Measurements from ENCODE around the gene DCST2. TPM values are rescaled to one million over a fixed set of nuclear protein-coding genes. Genes with fewer than 3 reads are reported as not detected.

Gene DCST2
- total and polyA plus RNA-seq, 7 donors, result 0.27 to 2.0 (median 0.43) TPM; not detected in 3

- Histone ChIP-seq H3K4me3 (peak overlapping the region; percentile 40 to 58 (median 53)), H3K27me3 (no peaks in the 10 kb centered on the region), H3K36me3 (peaks cover 0 to 28% (median 9%) of the 10 kb centered on the region in 4 donors), H3K4me1 (peaks cover 0 to 35% (median 26%) of the 10 kb centered on the region in 4 donors), H3K9me3 (no peaks in the 10 kb centered on the region), H3K27ac (peak overlapping the region; percentile 88 to 92 (median 90))
- intact Hi-C loops (cut with DNase I), result loop anchor here (1.0 kb wide), 2 partner anchors 42 to 56 kb away; partner anchors contain the start of gene PYGO2
- peak in 1 of 2 donors; percentile 39 for TF ChIP-seq POLR2A (IDR thresholded peaks at IDR 0.05)
- peak; percentile 99 to 100 (median 100) for TF ChIP-seq CTCF (IDR thresholded peaks at IDR 0.05)
- peak in 1 of 4 donors; percentile 74 for TF ChIP-seq EP300 (IDR thresholded peaks at IDR 0.05)
- TF ChIP-seq POLR2AphosphoS5 (IDR thresholded peaks at IDR 0.05), result peak; percentile 68 to 84 (median 76)
- DNase-seq, result peak; percentile 97
- 2 to 3% methylated on average over 49 of the region's 49 CpGs for WGBS, 2 donors
These were observed 16.3 kb downstream of the DCST2 start for GRCh38 chr1:155017041-155017945.

GRCh38 chr1:155016231-155016831 is 17.2 kb downstream of the DCST2 start:
- DNase-seq, result peak; percentile 67
- TF ChIP-seq EP300 (IDR thresholded peaks at IDR 0.05) (no peak), POLR2A (IDR thresholded peaks at IDR 0.05) (no peak), POLR2AphosphoS5 (IDR thresholded peaks at IDR 0.05) (no peak), CTCF (IDR thresholded peaks at IDR 0.05) (no peak)
- Histone ChIP-seq H3K27me3 (no peaks in the 10 kb centered on the region), H3K9me3 (no peaks in the 10 kb centered on the region), H3K36me3 (peaks cover 0 to 28% (median 9%) of the 10 kb centered on the region in 4 donors), H3K4me1 (peaks cover 0 to 45% (median 35%) of the 10 kb centered on the region in 4 donors), H3K27ac (peak overlapping the region; percentile 88 to 92 (median 90)), H3K4me3 (no peak overlapping the region)
- intact Hi-C loops (cut with DNase I), result no loop called here
- 56 to 60% methylated on average over 26 of the region's 26 CpGs for WGBS, 2 donors

GRCh38 chr1:155015527-155016230 is 17.9 kb downstream of the DCST2 start:
- DNase-seq, result peak; percentile 66
- Histone ChIP-seq H3K27ac (peak overlapping the region; percentile 88 to 92 (median 90)), H3K4me1 (peaks cover 0 to 51% (median 42%) of the 10 kb centered on the region in 4 donors), H3K4me3 (no peak overlapping the region), H3K36me3 (peaks cover 0 to 28% (median 9%) of the 10 kb centered on the region in 4 donors), H3K9me3 (no peaks in the 10 kb centered on the region), H3K27me3 (no peaks in the 10 kb centered on the region)
- intact Hi-C loops (cut with DNase I), result no loop called here
- WGBS, 2 donors, result 70 to 83% methylated on average over 16 of the region's 16 CpGs
- TF ChIP-seq CTCF (IDR thresholded peaks at IDR 0.05) (no peak), POLR2AphosphoS5 (IDR thresholded peaks at IDR 0.05) (peak in 1 of 4 donors; percentile 9)

- H3K4me3 ChIP-seq, result no peak overlapping the region
- peaks cover 0 to 28% (median 9%) of the 10 kb centered on the region in 4 donors for H3K36me3 ChIP-seq
- H3K27ac ChIP-seq, result peak overlapping the region in 1 of 4 donors; percentile 88
- H3K27me3 ChIP-seq, result no peaks in the 10 kb centered on the region
- H3K9me3 ChIP-seq, result no peaks in the 10 kb centered on the region
- H3K4me1 ChIP-seq, result peaks cover 0 to 59% (median 47%) of the 10 kb centered on the region in 4 donors
- WGBS, 2 donors, result 89 to 91% methylated on average over 31 of the region's 31 CpGs
- no peak for TF ChIP-seq CTCF (IDR thresholded peaks at IDR 0.05)
- TF ChIP-seq EP300 (IDR thresholded peaks at IDR 0.05), result no peak
- no peak for TF ChIP-seq POLR2A (IDR thresholded peaks at IDR 0.05)
- no peak for TF ChIP-seq POLR2AphosphoS5 (IDR thresholded peaks at IDR 0.05)
- DNase-seq, result peak; percentile 59
- intact Hi-C loops (cut with DNase I), result no loop called here
These were observed 18.7 kb downstream of the DCST2 start for GRCh38 chr1:155014709-155015508.

All from sigmoid colon (tissue), 7 donors.